PC-9 (cell line): ENCODE data around the gene CCDC51. TPM values are rescaled to one million over a fixed set of nuclear protein-coding genes. Genes with fewer than 3 reads are reported as not detected.

ENCODE experiments used
- BruUV-seq: library from RNA; stranded (reverse); fragments of 400-500 nt; replicated peaks from 2 replicates; lab custom pipeline; 2021; lab: Mats Ljungman, UMichigan
- CTCF ChIA-PET: fragments of 300-600 bp; sonication (Branson Sonifier 250); formaldehyde crosslinking; loops from one replicate; lab custom pipeline; 2022; ENCODE audit warnings: antibody characterized with exemption; lab: Charles Lee
- POLR2A ChIA-PET: fragments of 300-600 bp; sonication (Branson Sonifier 250); formaldehyde crosslinking; loops from one replicate; lab custom pipeline; 2022; ENCODE audit warnings: antibody characterized with exemption; ENCODE audit not compliant: unreplicated experiment; lab: Charles Lee
- DNase-seq, 2 experiments: peaks; one replicate each; pipeline versions ENCODE4 v3.0.0 to v3.0.0-alpha.2; 2015 to 2022; ENCODE audit warnings: mixed read lengths in 1 of 2
- H2AFZ ChIP-seq: fragments of 200-600 bp; sonication (generic); 2 replicates; pipeline ENCODE4 v1.8.1; 2017; ENCODE audit warnings: antibody characterized with exemption
- H3F3A ChIP-seq: fragments of 200-600 bp; sonication (generic); 2 replicates; pipeline ENCODE4 v1.8.1; 2017; ENCODE audit warnings: antibody characterized with exemption, mild to moderate bottlenecking, low read depth; ENCODE audit not compliant: insufficient read depth
- H3K27ac ChIP-seq: fragments of 200-600 bp; sonication (generic); 2 replicates; pipeline ENCODE4 v1.6.1; 2016; ENCODE audit warnings: mixed run types
- H3K27me3 ChIP-seq: fragments of 200-600 bp; sonication (generic); 2 replicates; pipeline ENCODE4 v1.6.1; 2016; ENCODE audit warnings: low read depth, mixed run types; ENCODE audit not compliant: insufficient read depth
- H3K36me3 ChIP-seq: fragments of 200-600 bp; sonication (generic); 2 replicates; pipeline ENCODE4 v1.6.1; 2016; ENCODE audit warnings: low read depth, mixed run types
- H3K4me1 ChIP-seq: fragments of 200-600 bp; sonication (generic); replicated peaks from 2 replicates; pipeline ENCODE4 v1.6.1; 2016; ENCODE audit warnings: mixed run types; ENCODE audit not compliant: insufficient read depth
- H3K4me2 ChIP-seq: fragments of 200-600 bp; sonication (generic); 2 replicates; pipeline ENCODE4 v1.6.1; 2017; ENCODE audit warnings: mixed run types
- H3K4me3 ChIP-seq: fragments of 200-600 bp; sonication (generic); 2 replicates; pipeline ENCODE4 v1.6.1; 2016; ENCODE audit warnings: mixed run types
- H3K79me2 ChIP-seq: fragments of 200-600 bp; sonication (generic); 2 replicates; pipeline ENCODE4 v1.6.1; 2017; ENCODE audit warnings: low read depth, mixed run types
- H3K9me2 ChIP-seq: fragments of 200-600 bp; sonication (generic); 2 replicates; pipeline ENCODE4 v1.8.1; 2017; ENCODE audit warnings: mild to moderate bottlenecking; ENCODE audit not compliant: insufficient read depth
- H3K9me3 ChIP-seq: fragments of 200-600 bp; sonication (generic); 2 replicates; pipeline ENCODE4 v1.8.1; 2016; ENCODE audit warnings: low read depth; ENCODE audit not compliant: insufficient read depth
- H4K20me1 ChIP-seq: fragments of 200-600 bp; sonication (generic); 2 replicates; pipeline ENCODE4 v1.8.1; 2017; ENCODE audit not compliant: insufficient read depth
- EZH2 ChIP-seq: fragments of 200-600 bp; sonication (generic); IDR thresholded peaks from 2 replicates; pipeline ENCODE4 v1.8.0; 2017; ENCODE audit warnings: antibody characterized with exemption, low read depth
- intact Hi-C: fragments of 100-400 bp; cut with micrococcal nuclease; formaldehyde crosslinking; loops from one replicate; pipeline ENCODE4 v1.10.0; 2022; ENCODE audit not compliant: unreplicated experiment
- total RNA-seq: library from RNA; stranded (reverse); gene quantifications from 2 replicates; pipeline ENCODE4 v1.2.3, GENCODE V29; 2021
- TF ChIP-seq, protein P1 (sequence below): fragments of 200-600 bp; sonication (generic); conservative IDR thresholded peaks from 2 replicates; pipeline ENCODE4 v1.6.1; 2017; ENCODE audit warnings: mixed run types, antibody characterized with exemption, mild to moderate bottlenecking, moderate library complexity

Gene CCDC51
- total RNA-seq, 1 experiment from 2014 or later: 28.5 TPM

DNA sequence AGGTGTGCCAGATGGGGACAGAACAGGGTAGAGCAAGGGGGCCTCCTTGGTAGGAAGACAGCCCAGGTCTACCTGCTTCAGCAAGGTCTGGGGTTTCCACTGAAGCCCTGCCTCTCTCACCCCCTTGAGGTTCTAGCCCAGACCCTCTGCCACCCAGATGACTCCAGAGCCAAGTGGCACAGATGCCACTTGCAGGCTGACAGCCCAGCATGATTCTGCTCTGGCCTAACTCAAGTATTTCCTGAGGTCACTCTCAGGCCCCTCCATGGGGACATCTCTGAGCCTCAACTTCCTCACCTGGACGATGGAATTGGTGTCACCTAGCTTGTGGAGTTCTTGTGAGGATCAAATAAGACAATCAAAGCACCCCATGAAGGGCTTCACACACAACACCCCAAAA is 33.9 kb downstream of the CCDC51 start:
- Histone ChIP-seq H3K27ac (no peak overlapping the region), H3K27me3 (no peaks in the 10 kb centered on the region), H3K4me3 (no peak overlapping the region), H3K79me2 (no peaks in the 10 kb centered on the region), H3K9me2 (no peaks in the 10 kb centered on the region), H3F3A (no peaks in the 10 kb centered on the region; the same call in 1 of the 2 replicates), H3K4me1 (peaks cover 7% of the 10 kb centered on the region; the same call in 1 of the 2 replicates), H4K20me1 (no peaks in the 10 kb centered on the region), H3K9me3 (no peaks in the 10 kb centered on the region), H2AFZ (no peak overlapping the region), H3K36me3 (no peaks in the 10 kb centered on the region), H3K4me2 (no peak overlapping the region)
- POLR2A ChIA-PET: no interaction called here
- intact Hi-C loops: no loop called here
- no peak for TF ChIP-seq EZH2
- no TSS peak for BruUV-seq
- no peak for DNase-seq
- CTCF ChIA-PET: no interaction called here

DNA sequence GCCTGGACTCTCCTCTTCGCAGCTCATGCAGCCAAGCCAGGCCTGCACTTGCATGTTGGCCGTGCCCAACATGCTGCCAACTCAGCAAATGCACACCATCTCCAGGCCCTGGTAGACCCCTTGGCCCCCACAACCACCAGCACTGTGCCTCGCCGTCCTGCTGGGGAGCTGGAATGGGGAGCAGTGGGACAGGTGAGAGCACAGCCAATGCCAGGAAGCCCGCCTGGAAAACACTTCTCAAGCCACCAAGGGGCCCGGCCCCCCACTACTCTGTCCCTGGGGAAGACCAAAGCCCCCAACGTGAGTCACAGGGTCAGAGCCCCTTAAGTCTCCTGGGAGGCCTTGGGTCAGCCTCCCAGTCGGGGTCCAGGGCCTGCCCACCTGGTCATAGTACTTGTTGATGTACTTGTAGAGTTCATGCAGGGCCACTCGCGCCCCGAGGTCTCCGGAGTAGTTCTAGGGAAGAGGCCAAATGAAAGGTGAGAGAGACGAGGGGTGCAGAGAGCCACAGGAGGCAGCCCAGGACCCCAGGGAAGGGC is 34.5 kb downstream of the CCDC51 start:
- ChIA-PET CTCF (no interaction called here), POLR2A (no interaction called here)
- no peak overlapping the region for H3K4me2 ChIP-seq
- intact Hi-C loops: no loop called here
- no peak for DNase-seq
- H3K4me3 ChIP-seq: no peak overlapping the region
- H3K9me3 ChIP-seq: no peaks in the 10 kb centered on the region
- no peaks in the 10 kb centered on the region for H3K79me2 ChIP-seq
- no peaks in the 10 kb centered on the region for H4K20me1 ChIP-seq
- H3K27ac ChIP-seq: no peak overlapping the region
- peaks cover 7% of the 10 kb centered on the region; the same call in 1 of the 2 replicates for H3K4me1 ChIP-seq
- no peaks in the 10 kb centered on the region for H3K9me2 ChIP-seq
- H2AFZ ChIP-seq: no peak overlapping the region
- H3K27me3 ChIP-seq: no peaks in the 10 kb centered on the region
- TF ChIP-seq EZH2: no peak
- TF ChIP-seq, protein P1, sequence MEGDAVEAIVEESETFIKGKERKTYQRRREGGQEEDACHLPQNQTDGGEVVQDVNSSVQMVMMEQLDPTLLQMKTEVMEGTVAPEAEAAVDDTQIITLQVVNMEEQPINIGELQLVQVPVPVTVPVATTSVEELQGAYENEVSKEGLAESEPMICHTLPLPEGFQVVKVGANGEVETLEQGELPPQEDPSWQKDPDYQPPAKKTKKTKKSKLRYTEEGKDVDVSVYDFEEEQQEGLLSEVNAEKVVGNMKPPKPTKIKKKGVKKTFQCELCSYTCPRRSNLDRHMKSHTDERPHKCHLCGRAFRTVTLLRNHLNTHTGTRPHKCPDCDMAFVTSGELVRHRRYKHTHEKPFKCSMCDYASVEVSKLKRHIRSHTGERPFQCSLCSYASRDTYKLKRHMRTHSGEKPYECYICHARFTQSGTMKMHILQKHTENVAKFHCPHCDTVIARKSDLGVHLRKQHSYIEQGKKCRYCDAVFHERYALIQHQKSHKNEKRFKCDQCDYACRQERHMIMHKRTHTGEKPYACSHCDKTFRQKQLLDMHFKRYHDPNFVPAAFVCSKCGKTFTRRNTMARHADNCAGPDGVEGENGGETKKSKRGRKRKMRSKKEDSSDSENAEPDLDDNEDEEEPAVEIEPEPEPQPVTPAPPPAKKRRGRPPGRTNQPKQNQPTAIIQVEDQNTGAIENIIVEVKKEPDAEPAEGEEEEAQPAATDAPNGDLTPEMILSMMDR: no peak
- no peaks in the 10 kb centered on the region for H3K36me3 ChIP-seq
- H3F3A ChIP-seq: no peaks in the 10 kb centered on the region; the same call in 1 of the 2 replicates
- BruUV-seq: no TSS peak

GRCh38 chr3:48404440-48405342 is 35.2 kb downstream of the CCDC51 start:
- ChIA-PET CTCF (no interaction called here), POLR2A (interaction anchor here (0.5 kb wide), 1 partner anchor 32 kb away, joined by 3 read pairs; no protein-coding TSS in a partner anchor)
- Histone ChIP-seq H3K9me3 (no peaks in the 10 kb centered on the region), H4K20me1 (no peaks in the 10 kb centered on the region), H3K79me2 (no peaks in the 10 kb centered on the region), H2AFZ (no peak overlapping the region), H3K4me2 (no peak overlapping the region), H3F3A (no peaks in the 10 kb centered on the region; the same call in 1 of the 2 replicates), H3K4me1 (peaks cover 7% of the 10 kb centered on the region; the same call in 1 of the 2 replicates), H3K27ac (no peak overlapping the region), H3K4me3 (no peak overlapping the region), H3K36me3 (no peaks in the 10 kb centered on the region), H3K27me3 (no peaks in the 10 kb centered on the region), H3K9me2 (no peaks in the 10 kb centered on the region)
- no TSS peak for BruUV-seq
- no peak for TF ChIP-seq EZH2
- TF ChIP-seq, protein P1: no peak
- intact Hi-C loops: loop anchor here (5.0 kb wide), 1 partner anchor 153 kb away; the partner anchor contains the start of gene PFKFB4
- DNase-seq: no peak
